ENCODE data around the gene TENM4.

The TENM4 gene

DNA sequence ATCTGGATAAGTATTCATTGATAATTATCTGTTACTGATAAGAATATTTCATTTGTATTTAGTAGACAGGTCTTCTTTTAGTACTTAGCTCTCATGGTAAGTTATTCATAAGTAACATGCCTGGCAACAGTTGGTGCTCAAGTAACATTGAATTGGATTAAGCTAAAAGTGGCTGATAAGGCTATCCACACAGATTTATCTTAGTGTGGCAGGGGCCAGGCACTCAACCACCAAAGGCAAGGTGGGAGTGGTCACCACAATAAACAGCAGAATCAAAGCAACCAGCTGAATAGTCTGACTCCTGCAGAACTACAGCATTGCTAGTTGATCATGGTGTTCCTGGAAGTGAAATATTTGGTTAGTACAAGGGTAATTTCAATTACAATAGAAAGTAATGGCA lies 833.1 kb downstream of the TENM4 start:
- H3K4me3 ChIP-seq (ENCODE audit: low read depth, low read length), result no peak overlapping the region
- TF ChIP-seq, protein P1, sequence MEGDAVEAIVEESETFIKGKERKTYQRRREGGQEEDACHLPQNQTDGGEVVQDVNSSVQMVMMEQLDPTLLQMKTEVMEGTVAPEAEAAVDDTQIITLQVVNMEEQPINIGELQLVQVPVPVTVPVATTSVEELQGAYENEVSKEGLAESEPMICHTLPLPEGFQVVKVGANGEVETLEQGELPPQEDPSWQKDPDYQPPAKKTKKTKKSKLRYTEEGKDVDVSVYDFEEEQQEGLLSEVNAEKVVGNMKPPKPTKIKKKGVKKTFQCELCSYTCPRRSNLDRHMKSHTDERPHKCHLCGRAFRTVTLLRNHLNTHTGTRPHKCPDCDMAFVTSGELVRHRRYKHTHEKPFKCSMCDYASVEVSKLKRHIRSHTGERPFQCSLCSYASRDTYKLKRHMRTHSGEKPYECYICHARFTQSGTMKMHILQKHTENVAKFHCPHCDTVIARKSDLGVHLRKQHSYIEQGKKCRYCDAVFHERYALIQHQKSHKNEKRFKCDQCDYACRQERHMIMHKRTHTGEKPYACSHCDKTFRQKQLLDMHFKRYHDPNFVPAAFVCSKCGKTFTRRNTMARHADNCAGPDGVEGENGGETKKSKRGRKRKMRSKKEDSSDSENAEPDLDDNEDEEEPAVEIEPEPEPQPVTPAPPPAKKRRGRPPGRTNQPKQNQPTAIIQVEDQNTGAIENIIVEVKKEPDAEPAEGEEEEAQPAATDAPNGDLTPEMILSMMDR (IDR thresholded peaks at IDR 0.05; ENCODE audit: borderline replicate concordance, insufficient read depth, low read depth, low read length), result no peak

DNA sequence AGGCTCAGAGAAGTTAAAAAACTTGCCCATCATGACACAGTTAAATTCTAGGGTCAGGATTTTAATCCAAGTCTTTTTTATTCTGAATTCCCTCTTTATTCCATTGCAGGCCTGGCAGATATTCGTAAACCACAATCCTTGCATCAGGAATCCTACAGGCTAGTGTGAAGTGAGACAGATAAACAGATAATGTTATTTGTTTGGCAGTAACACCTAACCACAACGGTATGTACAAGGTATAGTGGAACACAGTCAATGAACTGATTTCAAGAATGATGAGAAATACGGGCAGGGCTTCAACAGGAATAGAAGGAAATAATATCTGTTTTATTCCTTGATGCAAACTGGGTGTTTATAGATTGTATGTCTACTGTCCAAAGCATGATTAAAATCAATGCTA lies 834.2 kb downstream of the TENM4 start:
- H3K4me3 ChIP-seq (ENCODE audit: low read depth, low read length), result no peak overlapping the region
- TF ChIP-seq, protein P1 (IDR thresholded peaks at IDR 0.05; ENCODE audit: borderline replicate concordance, insufficient read depth, low read depth, low read length), result no peak

DNA sequence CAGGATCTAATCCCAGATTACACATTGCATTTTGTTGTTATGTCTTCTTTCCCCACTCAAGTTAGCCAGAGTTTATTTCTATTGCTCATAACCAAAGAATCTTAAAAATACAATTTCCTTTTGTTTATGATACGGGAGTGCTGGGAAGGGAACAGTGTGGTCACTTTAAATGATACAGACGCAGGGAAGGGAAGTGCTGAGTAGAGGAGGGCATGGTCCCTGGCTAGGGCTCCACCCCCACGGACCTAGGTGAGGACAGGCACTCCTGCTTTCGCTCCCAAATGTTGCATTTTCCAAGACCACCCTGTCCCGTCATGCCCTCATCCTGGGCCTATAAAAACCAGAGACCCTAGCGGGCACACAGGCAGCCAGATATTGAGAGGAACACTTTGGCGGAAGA lies 835.5 kb downstream of the TENM4 start:
- H3K4me3 ChIP-seq (ENCODE audit: low read depth, low read length), result no peak overlapping the region
- TF ChIP-seq, protein P1 (IDR thresholded peaks at IDR 0.05; ENCODE audit: borderline replicate concordance, insufficient read depth, low read depth, low read length), result no peak

DNA sequence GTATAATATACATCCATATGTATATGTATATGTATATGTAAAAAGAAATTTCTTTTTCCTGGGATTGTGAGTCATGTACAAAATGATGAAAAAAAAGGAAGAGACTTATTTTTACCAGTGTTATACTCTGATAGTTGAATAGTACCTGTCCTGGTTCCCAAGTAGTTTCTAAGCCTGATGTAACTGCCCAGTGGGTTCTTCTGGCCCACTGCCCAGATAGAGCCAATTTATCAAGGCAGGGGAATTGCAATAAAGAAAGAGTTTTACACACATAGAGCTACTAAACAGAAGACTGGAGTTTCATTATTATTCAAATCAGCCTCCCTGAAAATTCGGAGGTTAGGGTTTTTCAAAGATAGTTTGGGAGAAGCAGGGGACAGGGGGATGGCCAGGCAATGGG lies 837.0 kb downstream of the TENM4 start:
- TF ChIP-seq, protein P1 (IDR thresholded peaks at IDR 0.05; ENCODE audit: borderline replicate concordance, insufficient read depth, low read depth, low read length), result no peak
- no peak overlapping the region for H3K4me3 ChIP-seq (ENCODE audit: low read depth, low read length)

All from GM12875 (cell line).